GM12891 (cell line): ENCODE data around the gene AP2A2.

Source experiments
- POLR2A ChIP-seq: IDR thresholded peaks from 2 replicates; pipeline ENCODE4 v1.6.1; 2011; ENCODE audit warnings: low read depth, low read length, control low read depth
- POLR2AphosphoS5 ChIP-seq: IDR thresholded peaks from 2 replicates; pipeline ENCODE4 v1.6.1; 2011; ENCODE audit warnings: low read depth, low read length, control low read depth
- TAF1 ChIP-seq: IDR thresholded peaks from 2 replicates; pipeline ENCODE4 v1.6.1; 2011; ENCODE audit warnings: low read depth, low read length, control low read depth

DNA sequence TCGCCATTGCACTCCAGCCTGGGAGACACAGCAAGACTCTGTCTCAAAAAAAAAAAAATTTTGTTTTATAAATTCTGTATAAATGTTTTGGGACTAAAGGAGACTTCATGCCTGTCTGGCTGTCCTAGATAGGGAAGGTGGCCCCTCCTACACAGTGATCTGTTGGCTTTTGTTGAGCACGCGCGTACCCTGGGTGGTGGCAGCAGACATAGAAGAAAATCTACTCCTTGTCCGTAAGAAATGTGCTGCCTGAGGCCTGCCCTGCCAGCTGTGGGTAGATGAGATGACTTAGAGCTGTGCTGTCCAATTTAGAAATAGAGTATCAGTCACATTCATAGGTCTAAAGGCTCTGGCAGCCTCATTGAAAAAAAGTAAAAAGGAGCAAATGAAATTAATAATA lies 37.0 kb downstream of the AP2A2 start:
- TF ChIP-seq POLR2A (no peak), POLR2AphosphoS5 (no peak), TAF1 (no peak)
